Vagina (tissue), 2 donors: ENCODE data around the gene PTPRD.

Experiments
- POLR2A ChIP-seq, 2 donors: fragments of 450-650 bp; IDR thresholded peaks; one replicate each; pipeline ENCODE4 v1.6.1; 2017; ENCODE audit warnings: antibody characterized with exemption in 2 of 2, mild to moderate bottlenecking in 2 of 2, moderate library complexity in 2 of 2
- POLR2AphosphoS5 ChIP-seq, 2 donors: sonication (generic); formaldehyde crosslinking; IDR thresholded peaks; one replicate each; pipeline ENCODE4 v1.9.0; 2017; ENCODE audit warnings: antibody characterized with exemption in 2 of 2, mild to moderate bottlenecking in 2 of 2, low read depth in 1 of 2; ENCODE audit not compliant: insufficient read depth in 1 of 2
- TF ChIP-seq, protein P1 (sequence below), 3 experiments: fragments of 450-650 bp in 2 of 3; fragments of 200-600 bp in 1 of 3; sonication (generic) in 1 of 3; IDR thresholded peaks; one replicate each; pipeline ENCODE4 v1.5.1; 2017 to 2019; ENCODE audit warnings: antibody characterized with exemption in 3 of 3, mild to moderate bottlenecking in 2 of 3, moderate library complexity in 2 of 3

DNA sequence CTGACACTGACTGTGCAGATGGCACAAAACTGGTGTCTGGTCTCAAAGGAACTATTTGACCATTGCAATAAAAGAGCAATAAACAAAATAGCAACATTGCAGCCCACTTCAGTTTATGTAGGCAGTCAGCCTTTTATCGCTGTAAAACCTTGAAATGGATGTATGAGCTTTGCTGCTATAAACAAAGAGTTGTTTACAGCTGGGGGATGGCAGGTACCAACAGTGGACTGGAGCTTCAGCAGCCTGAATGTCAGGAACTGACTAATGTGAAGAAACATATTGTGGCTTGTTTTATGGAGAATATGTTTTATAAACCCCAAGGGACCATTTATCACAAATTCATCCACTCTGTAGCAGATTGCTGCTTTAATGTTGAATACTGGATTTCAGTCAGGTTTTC lies 78.0 kb downstream of the PTPRD start:
- TF ChIP-seq, protein P1, sequence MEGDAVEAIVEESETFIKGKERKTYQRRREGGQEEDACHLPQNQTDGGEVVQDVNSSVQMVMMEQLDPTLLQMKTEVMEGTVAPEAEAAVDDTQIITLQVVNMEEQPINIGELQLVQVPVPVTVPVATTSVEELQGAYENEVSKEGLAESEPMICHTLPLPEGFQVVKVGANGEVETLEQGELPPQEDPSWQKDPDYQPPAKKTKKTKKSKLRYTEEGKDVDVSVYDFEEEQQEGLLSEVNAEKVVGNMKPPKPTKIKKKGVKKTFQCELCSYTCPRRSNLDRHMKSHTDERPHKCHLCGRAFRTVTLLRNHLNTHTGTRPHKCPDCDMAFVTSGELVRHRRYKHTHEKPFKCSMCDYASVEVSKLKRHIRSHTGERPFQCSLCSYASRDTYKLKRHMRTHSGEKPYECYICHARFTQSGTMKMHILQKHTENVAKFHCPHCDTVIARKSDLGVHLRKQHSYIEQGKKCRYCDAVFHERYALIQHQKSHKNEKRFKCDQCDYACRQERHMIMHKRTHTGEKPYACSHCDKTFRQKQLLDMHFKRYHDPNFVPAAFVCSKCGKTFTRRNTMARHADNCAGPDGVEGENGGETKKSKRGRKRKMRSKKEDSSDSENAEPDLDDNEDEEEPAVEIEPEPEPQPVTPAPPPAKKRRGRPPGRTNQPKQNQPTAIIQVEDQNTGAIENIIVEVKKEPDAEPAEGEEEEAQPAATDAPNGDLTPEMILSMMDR (IDR thresholded peaks at IDR 0.05), result no peak
- TF ChIP-seq POLR2A (IDR thresholded peaks at IDR 0.05) (no peak), POLR2AphosphoS5 (IDR thresholded peaks at IDR 0.05; ENCODE audit: insufficient read depth in 1 of 2, low read depth in 1 of 2) (no peak)
